HG02798 (cell line): ENCODE data around the gene MAGED4.
"Not testable (repeated sequence)": the region's sequence is repeated elsewhere in the genome, so short reads cannot be mapped to it uniquely, and the experiment has no call there.

ENCODE experiments used
- ATAC-seq: cut with Tn5 transposase; IDR thresholded peaks from one replicate; pipeline ENCODE4 v1.9.1; 2021; ENCODE audit warnings: mild to moderate bottlenecking; ENCODE audit not compliant: unreplicated experiment, poor library complexity

MAGED4 gene, protein sequence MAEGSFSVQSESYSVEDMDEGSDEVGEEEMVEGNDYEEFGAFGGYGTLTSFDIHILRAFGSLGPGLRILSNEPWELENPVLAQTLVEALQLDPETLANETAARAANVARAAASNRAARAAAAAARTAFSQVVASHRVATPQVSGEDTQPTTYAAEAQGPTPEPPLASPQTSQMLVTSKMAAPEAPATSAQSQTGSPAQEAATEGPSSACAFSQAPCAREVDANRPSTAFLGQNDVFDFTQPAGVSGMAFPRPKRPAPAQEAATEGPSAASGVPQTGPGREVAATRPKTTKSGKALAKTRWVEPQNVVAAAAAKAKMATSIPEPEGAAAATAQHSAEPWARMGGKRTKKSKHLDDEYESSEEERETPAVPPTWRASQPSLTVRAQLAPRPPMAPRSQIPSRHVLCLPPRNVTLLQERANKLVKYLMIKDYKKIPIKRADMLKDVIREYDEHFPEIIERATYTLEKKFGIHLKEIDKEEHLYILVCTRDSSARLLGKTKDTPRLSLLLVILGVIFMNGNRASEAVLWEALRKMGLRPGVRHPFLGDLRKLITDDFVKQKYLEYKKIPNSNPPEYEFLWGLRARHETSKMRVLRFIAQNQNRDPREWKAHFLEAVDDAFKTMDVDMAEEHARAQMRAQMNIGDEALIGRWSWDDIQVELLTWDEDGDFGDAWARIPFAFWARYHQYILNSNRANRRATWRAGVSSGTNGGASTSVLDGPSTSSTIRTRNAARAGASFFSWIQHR

DNA sequence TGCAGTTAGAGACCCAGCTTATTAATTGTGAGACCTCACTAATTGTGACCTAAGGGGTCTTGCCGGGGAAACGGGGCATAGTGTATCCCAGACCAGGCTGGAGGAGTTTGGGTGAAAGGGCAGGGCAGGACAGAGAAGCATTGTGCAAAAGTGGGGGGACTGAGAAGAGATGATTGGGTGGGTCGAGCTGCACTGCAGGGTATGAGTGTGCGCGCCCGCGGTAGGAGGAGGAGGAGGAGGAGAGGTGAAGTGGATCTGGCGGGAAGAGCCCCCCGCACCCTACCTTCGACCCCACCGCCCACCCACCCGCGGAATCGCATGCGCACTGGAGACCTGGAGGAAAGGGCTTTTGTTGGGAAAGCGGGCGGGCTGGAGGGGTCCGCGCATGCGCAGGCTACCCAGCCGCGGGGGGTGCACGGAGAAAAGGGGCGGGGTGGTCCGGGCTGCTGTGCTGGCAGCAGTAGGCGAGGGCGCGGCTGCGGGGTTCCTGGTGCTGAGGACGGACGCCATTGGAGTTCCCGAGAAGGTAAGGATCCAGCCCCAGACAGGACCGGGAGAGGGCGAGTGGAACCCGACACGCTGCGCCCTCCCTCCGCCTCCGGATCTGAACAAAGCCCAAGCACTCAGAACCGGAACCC, at the start of gene MAGED4:
MAGED4 (plus strand) TSS at position 449 of the 638 bp plus-strand sequence. CDS start 1,035 bp downstream, outside the sequence.
- ATAC-seq: not testable (repeated sequence)

DNA sequence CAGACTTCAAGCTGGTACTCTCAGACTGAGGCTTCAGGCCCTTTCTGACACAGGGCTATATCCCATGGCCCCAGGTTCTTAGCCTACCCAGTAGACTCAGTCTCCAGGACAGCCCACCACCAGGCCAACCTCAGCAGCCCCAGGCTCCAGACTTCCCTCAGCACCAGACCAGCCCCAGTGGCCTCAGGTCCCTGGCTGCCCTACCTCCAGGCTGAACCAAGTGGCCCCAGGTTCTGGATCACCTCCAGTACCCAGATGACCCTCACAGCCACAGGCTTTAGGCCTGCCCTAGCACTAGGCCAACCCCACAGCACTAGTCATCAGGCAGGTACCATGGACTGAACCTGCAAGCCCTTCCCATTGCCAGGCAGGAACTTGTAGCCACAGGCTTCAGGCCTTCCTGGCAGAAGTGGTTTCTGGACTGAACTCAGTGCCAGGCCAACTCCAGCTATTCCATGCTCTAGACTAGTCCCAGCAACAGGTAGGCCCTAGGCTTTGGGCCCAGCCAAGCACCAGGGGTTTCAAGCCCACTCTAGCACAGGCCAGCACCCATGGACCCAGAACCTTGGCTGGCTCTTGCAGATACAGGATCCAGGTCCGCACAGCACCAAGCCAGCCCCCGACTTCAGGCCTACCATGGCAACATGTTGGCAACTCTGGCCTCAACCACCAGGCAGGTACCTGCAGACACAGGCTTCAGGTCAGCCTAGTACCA, 45.7 kb upstream of the MAGED4 start:
- ATAC-seq: no peak

DNA sequence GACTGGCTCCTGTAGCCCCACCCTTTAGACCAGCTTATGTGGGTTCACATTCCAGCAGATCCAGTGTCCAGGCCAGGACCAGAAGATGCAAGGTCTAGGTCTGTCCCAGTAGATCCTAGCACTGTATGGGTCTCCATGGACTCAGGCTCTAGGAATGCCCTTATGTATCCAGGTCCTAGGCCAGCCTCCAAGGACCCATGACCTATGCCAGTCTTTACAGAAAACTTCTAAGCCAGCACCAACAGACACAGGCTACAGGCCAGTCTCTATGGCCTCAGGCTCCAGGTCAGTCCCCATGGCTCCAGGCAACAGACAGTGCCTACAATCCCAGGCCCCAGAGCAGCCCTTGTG, 45.2 kb upstream of the MAGED4 start:
- no peak for ATAC-seq

DNA sequence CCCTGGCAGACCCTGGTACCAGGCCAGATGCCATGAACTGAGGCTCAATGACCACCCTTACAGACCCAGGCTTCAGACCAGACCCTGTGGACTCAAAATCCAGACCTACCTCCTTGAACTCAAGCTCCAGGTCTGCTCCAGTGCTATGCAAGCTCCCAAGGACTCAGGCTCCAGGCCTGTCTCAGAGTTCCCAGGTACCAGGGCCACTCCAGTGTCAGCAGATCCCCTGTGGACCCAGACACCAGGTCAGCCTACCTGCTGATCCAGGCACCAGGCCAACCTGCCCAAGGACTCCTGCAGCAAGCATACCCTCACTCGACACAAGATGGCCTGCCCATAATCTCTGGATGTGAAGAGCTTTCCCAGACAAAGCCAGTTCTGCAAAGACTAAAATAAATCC, 44.7 kb upstream of the MAGED4 start:
- no peak for ATAC-seq

DNA sequence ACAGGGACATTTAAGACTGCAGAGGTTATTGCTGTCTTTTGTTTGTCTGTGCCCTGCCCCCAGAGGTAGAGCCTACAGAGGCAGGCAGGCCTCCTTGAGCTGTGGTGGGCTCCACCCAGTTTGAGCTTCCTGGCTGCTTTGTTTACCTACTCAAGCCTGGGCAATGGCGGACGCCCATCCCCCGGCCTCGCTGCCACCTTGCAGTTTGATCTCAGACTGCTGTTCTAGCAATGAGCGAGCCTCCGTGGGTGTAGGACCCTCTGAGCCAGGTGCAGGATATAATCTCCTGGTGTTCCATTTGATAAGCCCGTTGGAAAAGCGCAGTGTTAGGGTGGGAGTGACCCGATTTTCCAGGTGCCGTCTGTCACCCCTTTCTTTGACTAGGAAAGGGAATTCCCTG, 34.0 kb upstream of the MAGED4 start:
- not testable (repeated sequence) for ATAC-seq

DNA sequence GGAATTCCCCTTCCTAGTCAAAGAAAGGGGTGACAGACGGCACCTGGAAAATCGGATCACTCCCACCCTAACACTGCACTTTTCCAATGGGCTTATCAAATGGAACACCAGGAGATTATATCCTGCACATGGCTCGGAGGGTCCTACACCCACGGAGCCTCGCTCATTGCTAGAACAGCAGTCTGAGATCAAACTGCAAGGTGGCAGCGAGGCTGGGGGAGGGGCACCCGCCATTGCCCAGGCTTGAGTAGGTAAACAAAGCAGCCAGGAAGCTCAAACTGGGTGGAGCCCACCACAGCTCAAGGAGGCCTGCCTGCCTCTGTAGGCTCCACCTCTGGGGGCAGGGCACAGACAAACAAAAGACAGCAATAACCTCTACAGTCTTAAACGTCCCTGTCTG, 24.5 kb upstream of the MAGED4 start:
- ATAC-seq: not testable (repeated sequence)

DNA sequence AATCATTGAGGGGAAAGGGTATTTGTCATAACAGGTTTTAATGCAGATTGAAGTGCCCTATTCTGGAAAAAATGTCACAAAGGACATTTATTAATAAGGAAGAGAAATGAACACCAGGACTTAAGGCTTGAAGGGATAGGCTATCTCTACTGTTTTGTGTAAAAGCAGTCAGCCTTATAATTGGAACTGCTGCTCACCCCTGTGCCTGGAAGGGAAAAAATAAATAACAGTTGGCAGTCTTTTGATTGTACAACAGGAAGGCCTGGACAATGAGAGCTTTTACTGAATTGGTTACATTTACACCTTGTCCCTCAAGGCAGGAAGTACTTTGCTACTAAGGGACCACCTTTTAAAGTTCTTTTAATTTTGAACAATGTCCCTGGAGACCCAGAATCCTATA, 17.8 kb upstream of the MAGED4 start:
- ATAC-seq: no peak

DNA sequence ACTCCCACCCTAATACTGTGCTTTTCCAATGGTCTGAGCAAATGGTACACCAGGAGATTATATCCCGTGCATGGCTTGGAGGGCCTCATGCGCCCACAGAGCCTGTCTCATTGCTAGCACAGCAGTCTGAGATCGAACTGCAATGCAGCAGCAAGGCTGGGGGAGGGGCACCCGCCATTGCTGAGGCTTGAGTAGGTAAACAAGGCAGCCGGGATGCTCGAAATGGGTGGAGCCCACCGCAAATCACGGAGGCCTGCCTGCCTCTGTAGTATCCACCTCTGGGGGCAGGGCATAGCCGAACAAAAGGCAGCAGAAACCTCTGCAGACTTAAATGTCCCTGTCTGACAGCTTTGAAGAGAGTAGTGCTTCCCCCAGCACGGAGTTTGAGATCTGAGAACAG, 13.6 kb upstream of the MAGED4 start:
- ATAC-seq: not testable (repeated sequence)

DNA sequence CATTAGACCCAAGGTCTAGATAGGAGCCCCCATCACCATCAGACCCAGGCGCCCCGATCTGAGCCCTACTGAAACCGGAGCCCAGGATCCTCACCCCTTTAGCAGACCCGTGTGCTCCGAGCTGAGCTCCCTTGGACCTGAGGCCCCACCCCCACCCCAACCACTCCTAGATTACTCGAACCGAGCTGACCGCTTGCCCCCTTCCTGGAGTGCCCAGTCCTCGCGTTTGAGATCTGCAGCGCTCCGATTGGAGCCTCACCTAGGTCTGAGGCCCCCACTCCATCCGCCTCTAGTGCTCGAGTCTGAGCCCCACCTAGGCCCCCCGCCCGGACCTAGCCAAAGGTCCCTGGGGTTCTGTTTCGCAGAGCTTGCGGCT, 378 bp downstream of the MAGED4 start:
- not testable (repeated sequence) for ATAC-seq

DNA sequence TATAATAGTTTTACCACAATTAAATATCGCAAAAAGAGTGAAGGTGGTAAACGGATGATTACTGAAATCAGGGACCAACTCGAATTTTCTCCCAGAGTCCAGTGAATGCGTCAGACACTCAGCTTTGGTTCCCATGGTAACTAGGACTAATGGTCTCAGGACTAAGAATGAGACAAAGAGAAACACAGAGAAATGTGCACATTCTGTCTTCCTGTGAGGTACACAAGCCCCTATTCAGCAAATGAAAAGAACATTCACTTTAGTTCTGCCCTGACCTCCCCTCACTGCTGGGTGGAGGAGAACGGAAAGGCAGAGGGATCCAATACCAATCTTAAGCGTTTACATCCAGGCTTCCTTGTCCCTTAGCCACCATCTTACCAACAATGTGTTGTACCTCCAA, 26.7 kb downstream of the MAGED4 start:
- ATAC-seq: not testable (repeated sequence)

DNA sequence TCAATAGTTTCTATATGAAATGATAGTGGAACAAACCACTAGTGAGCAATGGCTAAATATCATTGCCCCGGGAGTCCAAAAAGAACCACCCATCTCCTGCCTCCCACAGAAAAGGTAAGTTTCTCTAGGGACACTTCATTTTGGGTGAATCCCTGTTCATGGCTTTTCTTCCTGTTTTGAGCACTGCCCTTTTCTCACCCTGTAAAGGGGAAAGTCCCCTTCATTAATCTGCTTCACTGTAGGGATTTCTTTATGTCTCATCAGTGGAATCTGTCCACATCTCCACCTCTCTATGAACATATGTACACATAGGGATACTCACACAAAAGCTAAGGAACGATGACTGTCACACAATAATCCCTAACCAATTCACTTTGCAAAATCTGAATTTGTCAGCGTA, 28.6 kb downstream of the MAGED4 start:
- ATAC-seq: no peak

DNA sequence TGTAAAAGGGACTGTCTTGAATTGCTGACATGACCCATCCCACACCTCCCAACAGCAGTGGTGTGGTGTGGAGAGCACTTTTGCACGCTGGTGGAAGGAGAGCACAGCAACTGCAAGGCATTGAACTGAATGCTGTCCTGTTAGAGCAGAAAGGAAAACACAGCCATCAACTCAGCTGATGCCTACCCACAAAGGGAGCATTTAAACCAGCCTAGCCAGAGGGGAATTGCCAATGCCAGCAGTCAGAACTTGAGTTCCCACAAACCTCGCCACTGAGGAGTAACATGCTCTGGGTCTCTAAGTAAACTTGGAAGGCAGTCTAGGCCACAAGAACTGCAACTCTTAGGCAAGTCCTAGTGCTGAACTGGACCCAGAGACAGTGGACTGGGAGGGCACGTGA, 31.9 kb downstream of the MAGED4 start:
- no peak for ATAC-seq

DNA sequence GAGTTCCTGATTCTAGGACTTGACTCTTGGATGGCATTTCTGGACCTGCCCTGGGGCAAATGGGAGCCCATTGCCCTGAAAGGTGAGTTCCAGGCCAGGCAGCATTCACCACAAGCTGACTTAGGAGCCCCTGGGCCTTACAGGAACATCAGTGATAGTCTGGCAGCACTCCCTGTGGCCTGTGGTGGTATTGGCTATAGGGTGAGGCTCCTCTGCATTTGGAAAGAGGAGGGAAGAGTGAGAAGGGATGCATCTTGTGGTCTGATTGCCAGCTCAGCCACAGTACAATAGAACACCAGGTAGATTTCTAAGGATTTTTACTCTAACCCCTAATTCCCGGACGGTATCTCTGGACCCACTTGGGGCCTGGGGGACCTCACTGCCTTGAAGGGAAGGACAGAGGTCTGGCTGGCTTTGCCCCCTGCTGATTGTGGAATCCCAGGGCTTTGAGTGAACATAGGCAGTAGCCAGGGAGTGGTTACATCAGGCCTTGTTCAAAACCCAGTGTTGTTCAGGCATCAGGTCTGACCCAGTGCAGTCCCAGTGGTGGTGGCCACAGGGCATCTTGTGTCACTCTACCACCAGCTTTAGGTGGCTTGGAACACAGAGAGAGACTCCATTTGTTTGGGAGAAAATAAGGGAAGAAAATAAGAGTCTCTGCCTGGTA, 32.9 kb downstream of the MAGED4 start:
- ATAC-seq: no peak

DNA sequence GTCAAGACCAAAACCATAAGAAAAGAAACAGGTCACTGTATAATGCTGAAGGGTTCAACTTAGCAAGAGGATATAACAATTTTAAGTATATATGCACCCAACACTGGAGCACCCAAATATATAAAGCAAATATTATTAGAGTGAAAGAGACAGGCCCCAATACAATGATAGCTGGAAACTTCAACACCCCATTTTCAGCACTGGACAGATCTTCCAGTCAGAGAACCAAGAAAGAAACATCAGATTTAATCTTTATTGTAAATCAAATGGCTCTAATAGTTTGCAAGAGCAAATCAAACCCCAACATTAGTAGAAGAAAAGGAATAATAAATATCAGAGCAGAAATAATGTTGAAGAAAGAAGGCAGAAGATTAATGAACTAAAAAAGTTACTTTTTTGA, 36.2 kb downstream of the MAGED4 start:
- ATAC-seq: no peak
